HCT116 (cell line): ENCODE measurements around the gene TCF7L1.

Experiments used
- CBX3 ChIP-seq: IDR thresholded peaks from 2 replicates; pipeline ENCODE4 v1.6.1; 2012; ENCODE audit warnings: low read depth
- CTCF ChIP-seq, 3 experiments: fragments of 200-600 bp in 1 of 3; sonication (generic) in 1 of 3; IDR thresholded peaks in 2 of 3; conservative IDR thresholded peaks in 1 of 3; 2 replicates each; pipeline ENCODE4 v1.5.1; 2012 to 2017; ENCODE audit warnings: low read depth in 2 of 3, low read length in 2 of 3, antibody characterized with exemption in 1 of 3, borderline replicate concordance in 1 of 3, control low read depth in 1 of 3, mild to moderate bottlenecking in 1 of 3, mixed read lengths in 1 of 3, mixed run types in 1 of 3, moderate library complexity in 1 of 3; ENCODE audit not compliant: insufficient read depth in 1 of 3
- ELF1 ChIP-seq: IDR thresholded peaks from 2 replicates; pipeline ENCODE4 v1.6.1; 2012; ENCODE audit warnings: low read depth, borderline replicate concordance
- FOSL1 ChIP-seq: IDR thresholded peaks from 2 replicates; pipeline ENCODE4 v1.6.1; 2012; ENCODE audit warnings: low read depth
- MAX ChIP-seq: IDR thresholded peaks from 2 replicates; pipeline ENCODE4 v1.6.1; 2012
- POLR2A ChIP-seq: IDR thresholded peaks from 2 replicates; pipeline ENCODE4 v1.7.0; 2011; ENCODE audit warnings: borderline replicate concordance; ENCODE audit not compliant: insufficient read depth, insufficient read length; ENCODE audit errors: extremely low read depth
- POLR2AphosphoS5 ChIP-seq: IDR thresholded peaks from 2 replicates; pipeline ENCODE4 v1.6.1; 2011; ENCODE audit warnings: mild to moderate bottlenecking, low read depth, low read length, moderate library complexity
- RAD21 ChIP-seq: IDR thresholded peaks from 2 replicates; pipeline ENCODE4 v1.6.1; 2012; ENCODE audit warnings: low read depth, mild to moderate bottlenecking
- REST ChIP-seq: IDR thresholded peaks from 2 replicates; pipeline ENCODE4 v1.6.1; 2012; ENCODE audit warnings: low read depth
- SIN3A ChIP-seq: IDR thresholded peaks from 2 replicates; pipeline ENCODE4 v1.6.1; 2012; ENCODE audit warnings: low read depth
- YY1 ChIP-seq: IDR thresholded peaks from 2 replicates; pipeline ENCODE4 v1.6.1; 2011; ENCODE audit warnings: low read length, low read depth, moderate library complexity, mild to moderate bottlenecking; ENCODE audit not compliant: insufficient replicate concordance; ENCODE audit errors: extremely low read depth
- ZFX ChIP-seq: fragments of 450-650 bp; IDR thresholded peaks from 2 replicates; pipeline ENCODE4 v1.6.1; 2017

DNA sequence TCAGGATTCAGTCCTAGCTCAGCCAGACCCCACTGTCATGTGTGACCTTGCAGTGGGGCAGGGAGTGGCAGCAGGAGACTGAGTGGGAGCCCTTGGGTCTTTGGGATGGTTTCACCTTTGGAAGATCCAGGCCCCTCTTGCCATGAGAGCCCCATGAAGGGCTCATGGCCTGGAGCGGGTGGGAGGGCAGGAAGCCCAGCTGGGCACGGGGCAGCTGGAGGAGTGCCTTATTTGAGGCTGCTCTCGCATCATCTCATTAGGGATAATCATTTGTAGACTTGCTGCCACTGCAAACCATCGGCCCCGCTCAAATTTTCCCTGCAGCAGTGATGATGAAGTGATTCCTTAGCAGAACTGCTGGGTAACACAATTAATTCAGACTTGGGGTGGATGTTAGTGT lies 120.7 kb downstream of the TCF7L1 start:
- TF ChIP-seq POLR2A (no peak), CTCF (IDR thresholded peaks at IDR 0.05 in 2 of 3, conservative IDR thresholded peaks at IDR 0.05 in 1 of 3; ENCODE audit: borderline replicate concordance in 1 of 3, insufficient read depth in 1 of 3, low read depth in 2 of 3, low read length in 2 of 3) (no peak), ELF1 (no peak), MAX (no peak), RAD21 (no peak), ZFX (no peak), SIN3A (no peak), POLR2AphosphoS5 (no peak), REST (no peak), YY1 (no peak), CBX3 (no peak), FOSL1 (no peak)
